HG03066 (cell line): Measurements from ENCODE around the gene INCENP.
"Not testable (repeated sequence)": the region's sequence is repeated elsewhere in the genome, so short reads cannot be mapped to it uniquely, and the experiment has no call there.

Source experiments
- ATAC-seq: cut with Tn5 transposase; IDR thresholded peaks from one replicate; pipeline ENCODE4 v1.9.1; 2021; ENCODE audit warnings: low read depth; ENCODE audit not compliant: unreplicated experiment

The INCENP gene

GRCh38 chr11:62166371-62166770, 42.6 kb downstream of the INCENP start:
- no peak for ATAC-seq

GRCh38 chr11:62169448-62169847, 45.6 kb downstream of the INCENP start:
- no peak for ATAC-seq

GRCh38 chr11:62169935-62170334, 46.1 kb downstream of the INCENP start:
- ATAC-seq: no peak

DNA sequence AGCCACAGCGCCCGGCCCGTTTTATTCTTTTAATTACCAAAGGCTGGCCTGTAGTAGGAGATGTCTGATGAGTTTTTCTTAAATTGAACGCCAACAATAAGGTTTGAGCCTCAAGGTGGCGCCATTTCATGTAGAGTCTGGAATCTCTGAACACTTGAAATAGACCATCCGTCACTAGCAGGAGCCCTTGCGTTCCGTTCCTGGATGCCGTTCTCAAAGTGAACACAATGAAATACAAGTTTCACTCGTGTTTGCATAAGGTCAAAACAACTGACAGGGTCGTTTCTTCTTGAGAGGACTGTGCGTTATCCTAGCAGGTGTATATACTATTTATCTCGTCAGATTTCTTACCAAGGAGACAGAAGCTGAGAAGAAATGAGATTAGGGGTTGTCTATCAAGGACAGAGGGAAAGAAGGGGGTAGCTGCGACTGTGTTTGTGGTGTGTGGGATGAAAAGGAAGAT, 47.5 kb downstream of the INCENP start:
- no peak for ATAC-seq

GRCh38 chr11:62172294-62172693, 48.5 kb downstream of the INCENP start:
- no peak for ATAC-seq

DNA sequence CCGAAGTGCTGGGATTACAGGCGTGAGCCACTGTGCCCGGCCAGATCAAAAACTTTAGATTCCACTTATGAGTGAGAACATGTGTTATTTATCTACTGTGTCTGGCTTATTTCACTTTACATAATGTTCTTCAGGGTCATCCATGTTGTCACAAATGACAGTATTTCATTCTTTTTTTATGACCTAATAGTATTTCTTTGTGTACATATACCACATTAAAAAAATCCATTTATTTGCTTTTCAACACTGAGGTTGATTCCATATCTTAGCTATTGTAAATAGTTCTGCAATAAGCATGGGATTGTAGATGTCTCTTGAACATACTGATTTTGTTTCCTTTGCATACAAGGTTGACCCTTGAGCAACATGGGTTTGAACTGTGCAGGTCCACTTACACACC, 53.0 kb downstream of the INCENP start:
- no peak for ATAC-seq

- no peak for ATAC-seq
Observed at GRCh38 chr11:62179995-62180394, 56.2 kb downstream of the INCENP start.

- ATAC-seq: no peak
Observed at GRCh38 chr11:62181097-62181496, 57.3 kb downstream of the INCENP start.

- ATAC-seq: no peak
Observed at GRCh38 chr11:62182147-62182891, 58.5 kb downstream of the INCENP start.

DNA sequence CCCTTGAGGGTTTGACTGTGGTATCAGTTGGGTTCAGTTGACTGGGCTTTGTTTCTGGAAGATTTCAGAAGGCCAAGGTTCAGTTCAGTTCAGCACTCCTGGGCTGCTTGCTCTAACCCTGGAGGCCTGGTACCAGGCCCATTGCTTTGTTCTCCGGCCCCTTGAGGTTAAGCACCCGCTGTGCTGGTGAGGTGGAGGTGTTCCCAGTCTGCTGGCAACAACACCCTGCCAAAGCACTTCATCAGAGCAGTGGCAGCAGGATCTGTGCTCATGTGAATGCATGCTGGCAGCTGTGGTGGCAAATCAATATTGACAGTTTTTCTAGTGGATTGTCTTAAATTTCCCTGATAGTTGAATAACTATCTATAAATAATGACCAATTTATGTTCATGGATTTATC, 62.4 kb downstream of the INCENP start:
- no peak for ATAC-seq

GRCh38 chr11:62190011-62190410, 66.2 kb downstream of the INCENP start, which contains the start of gene SCGB1D1:
TSS of gene SCGB1D1 (plus strand) at chr11:62190216. CDS start at chr11:62190285, 69 bp downstream.
- ATAC-seq: no peak

DNA sequence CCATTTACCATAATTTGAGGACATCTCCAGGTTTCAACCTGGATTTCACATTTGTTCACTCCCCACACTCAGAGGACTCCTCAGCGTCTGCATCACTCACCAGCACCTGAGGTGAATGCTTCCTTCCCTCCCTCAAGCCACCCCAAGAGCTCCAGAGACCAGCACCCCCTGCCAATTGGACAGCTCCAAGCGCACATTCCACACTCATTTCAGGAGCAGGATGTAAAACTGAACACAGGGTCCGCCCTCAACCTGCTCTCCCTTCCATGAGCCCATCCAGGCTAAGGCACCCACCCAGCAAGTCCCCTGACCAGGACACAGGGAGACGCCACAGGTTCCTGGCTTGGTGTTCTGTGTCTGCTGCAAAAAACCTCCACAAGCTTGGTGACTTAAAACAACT, 70.1 kb downstream of the INCENP start:
- no peak for ATAC-seq

DNA sequence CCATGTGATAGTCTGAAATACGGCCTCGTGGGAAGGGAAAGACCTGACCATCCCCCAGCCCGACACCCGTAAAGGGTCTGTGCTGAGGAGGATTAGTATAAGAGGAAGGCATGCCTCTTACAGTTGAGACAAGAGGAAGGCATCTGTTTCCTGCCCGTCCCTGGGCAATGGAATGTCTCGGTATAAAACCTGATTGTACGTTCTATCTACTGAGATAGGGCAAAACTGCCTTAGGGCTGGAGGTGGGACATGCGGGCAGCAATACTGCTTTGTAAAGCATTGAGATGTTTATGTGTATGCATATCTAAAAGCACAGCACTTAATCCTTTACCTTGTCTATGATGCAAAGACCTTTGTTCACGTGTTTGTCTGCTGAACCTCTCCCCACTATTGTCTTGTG, 71.2 kb downstream of the INCENP start:
- not testable (repeated sequence) for ATAC-seq

GRCh38 chr11:62195945-62196344, 72.1 kb downstream of the INCENP start:
- no peak for ATAC-seq

- not testable (repeated sequence) for ATAC-seq
Observed at GRCh38 chr11:62197400-62197799, 73.6 kb downstream of the INCENP start.

DNA sequence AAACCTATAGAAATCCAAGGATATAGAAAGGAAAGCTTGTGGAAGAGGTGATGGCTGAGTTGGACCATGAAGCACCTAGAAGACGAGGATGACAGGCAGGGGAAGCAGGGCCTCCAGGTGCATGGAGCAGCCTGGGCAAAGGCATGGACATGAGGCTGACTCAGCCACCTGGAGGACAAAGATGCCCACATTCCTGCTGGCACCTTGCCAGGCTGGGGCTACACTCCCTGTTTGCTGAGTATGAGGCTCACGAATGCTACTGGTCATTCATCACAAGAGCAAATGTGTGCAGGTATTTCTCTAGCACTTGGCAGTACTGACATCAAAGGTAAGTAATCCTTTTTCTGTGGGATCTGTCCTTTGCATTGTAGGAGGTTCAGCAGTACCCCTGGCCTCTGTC, 77.6 kb downstream of the INCENP start:
- ATAC-seq: no peak
